HG03558 (cell line): ENCODE results near the gene TRIM32.

Source experiments
- ATAC-seq: cut with Tn5 transposase; IDR thresholded peaks from one replicate; pipeline ENCODE4 v1.9.1; 2021; ENCODE audit warnings: moderate number of reproducible peaks; ENCODE audit not compliant: unreplicated experiment; ENCODE audit errors: extremely low read depth

The TRIM32 gene

GRCh38 chr9:116749176-116749575, 62.1 kb downstream of the TRIM32 start:
- no peak for ATAC-seq

- ATAC-seq = no peak
These were observed 62.7 kb downstream of the TRIM32 start for GRCh38 chr9:116749772-116750171.

- ATAC-seq = no peak
These were observed 63.4 kb downstream of the TRIM32 start for GRCh38 chr9:116750510-116750909.
